Caki2 (cell line): ENCODE results near the gene SLC44A2. TPM values are rescaled to one million over a fixed set of nuclear protein-coding genes. Genes with fewer than 3 reads are reported as not detected.

Source experiments
- DNase-seq: peaks from one replicate; pipeline ENCODE4 v3.0.0-alpha.2; 2015; ENCODE audit warnings: low read depth
- in situ Hi-C: cut with HindIII; loops from 2 replicates; pipeline ENCODE4 v1.10.0; 2016; ENCODE audit warnings: low sequenced_read_pairs, low pct_unique_long_range_greater_than_20kb, mixed read lengths
- total RNA-seq: library from RNA; depleted of rRNA; stranded (reverse); fragments of >200 nt; shearing (Covaris generic); gene quantifications from 2 replicates; pipeline ENCODE4 v1.2.3, GENCODE V29; 2014; ENCODE audit warnings: low replicate concordance

Gene SLC44A2
- total RNA-seq, 1 experiment from 2014 or later, result 7.1 TPM

DNA sequence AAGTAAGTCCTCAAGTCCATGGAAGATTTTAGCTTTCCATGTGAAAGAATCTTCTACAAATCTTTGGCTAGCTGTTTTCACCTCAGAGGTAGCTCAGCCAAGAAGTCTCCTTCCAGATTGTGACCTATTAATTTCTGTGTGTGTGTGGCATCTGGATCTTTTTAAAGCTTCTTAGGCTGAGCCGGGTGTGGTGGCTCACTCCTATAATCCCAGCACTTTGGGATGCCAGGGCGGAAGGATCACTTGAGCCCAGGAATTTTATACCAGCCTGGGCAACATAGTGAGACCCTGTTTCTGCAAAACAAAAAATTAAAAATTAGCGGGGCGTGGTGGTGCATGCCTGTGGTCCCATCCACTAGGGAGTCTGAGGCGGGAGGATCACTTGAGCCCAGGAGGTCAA is 13.4 kb upstream of the SLC44A2 start:
- DNase-seq, result no peak
- in situ Hi-C loops, result no loop called here

GRCh38 chr19:10612499-10613119 is 12.7 kb upstream of the SLC44A2 start:
- in situ Hi-C loops, result no loop called here
- DNase-seq, result no peak

DNA sequence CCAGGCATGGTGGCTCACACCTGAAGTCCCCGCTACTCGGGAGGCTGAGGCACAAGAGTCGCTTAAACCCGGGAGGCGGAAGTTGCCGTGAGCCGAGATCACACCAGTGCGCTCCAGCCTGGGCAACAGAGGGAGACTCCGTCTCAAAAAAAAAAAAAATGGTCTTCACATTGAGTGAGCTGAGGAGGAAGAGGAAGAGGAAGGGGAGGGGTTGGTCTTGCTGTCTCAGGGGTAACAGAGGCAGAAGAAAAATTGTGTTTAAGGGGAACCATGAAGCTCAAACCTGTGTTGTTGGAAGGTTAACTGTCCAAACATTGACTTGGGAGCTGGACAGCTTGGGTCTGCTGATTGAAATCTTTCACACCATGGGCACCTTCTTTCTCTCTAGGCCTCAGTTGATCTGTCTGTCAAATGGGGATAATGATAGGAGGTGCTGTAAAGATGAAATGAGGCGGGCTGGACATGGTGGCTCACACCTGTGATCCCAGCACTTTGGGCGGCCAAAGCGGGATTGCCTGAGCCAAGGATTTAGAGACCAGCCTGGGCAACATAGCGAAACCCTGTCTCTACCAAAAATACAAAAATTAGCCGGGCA is 9.8 kb upstream of the SLC44A2 start:
- no peak for DNase-seq
- in situ Hi-C loops, result no loop called here

GRCh38 chr19:10617409-10618121 is 7.8 kb upstream of the SLC44A2 start:
- in situ Hi-C loops, result no loop called here
- DNase-seq, result no peak

GRCh38 chr19:10618846-10619245 is 6.5 kb upstream of the SLC44A2 start:
- in situ Hi-C loops, result no loop called here
- no peak for DNase-seq

DNA sequence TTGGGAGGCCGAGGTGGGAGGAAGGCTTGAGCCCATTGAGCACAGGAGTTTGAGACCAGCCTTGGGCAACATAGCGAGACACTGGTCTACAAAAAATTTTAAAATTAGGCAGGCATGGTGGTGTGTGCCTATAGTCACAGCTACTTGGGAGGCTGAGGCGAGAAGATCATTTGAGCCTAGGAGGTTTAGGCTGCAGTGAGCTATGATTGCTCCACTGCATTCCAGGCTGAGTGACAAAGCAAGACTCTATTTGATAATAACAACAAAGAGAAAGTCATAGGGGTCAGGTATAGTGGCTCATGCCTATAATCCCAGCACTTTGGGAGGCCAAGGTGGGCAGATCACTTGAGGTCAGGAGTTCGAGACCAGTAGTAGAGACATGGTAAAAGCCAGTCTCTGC is 4.6 kb upstream of the SLC44A2 start:
- in situ Hi-C loops, result no loop called here
- DNase-seq, result no peak

DNA sequence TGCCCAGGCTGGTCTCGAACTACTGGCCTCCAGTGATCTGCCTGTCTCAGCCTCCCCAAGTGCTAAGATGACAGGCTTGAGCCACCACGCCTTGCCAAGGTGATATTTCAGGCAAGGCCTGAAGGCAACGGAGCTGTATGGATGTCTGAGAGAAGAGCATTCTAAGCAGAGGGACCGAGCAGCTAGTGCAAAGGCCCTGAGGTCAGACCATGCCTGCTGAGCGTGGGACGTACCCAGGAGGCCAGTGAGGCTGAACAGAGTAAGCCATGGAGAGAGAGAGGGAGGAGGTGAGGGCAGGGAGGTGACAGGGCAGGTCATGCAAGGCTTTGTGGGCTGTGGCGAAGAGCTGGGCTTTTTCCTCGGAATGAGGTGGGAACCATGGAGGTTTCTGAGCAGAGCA is 3.4 kb upstream of the SLC44A2 start:
- no peak for DNase-seq
- in situ Hi-C loops, result no loop called here

- DNase-seq, result no peak
- in situ Hi-C loops, result no loop called here
Measured at GRCh38 chr19:10624585-10624984, 768 bp upstream of the SLC44A2 start.

GRCh38 chr19:10625762-10626138 is 397 bp downstream of the SLC44A2 start:
- in situ Hi-C loops, result no loop called here
- DNase-seq, result no peak

DNA sequence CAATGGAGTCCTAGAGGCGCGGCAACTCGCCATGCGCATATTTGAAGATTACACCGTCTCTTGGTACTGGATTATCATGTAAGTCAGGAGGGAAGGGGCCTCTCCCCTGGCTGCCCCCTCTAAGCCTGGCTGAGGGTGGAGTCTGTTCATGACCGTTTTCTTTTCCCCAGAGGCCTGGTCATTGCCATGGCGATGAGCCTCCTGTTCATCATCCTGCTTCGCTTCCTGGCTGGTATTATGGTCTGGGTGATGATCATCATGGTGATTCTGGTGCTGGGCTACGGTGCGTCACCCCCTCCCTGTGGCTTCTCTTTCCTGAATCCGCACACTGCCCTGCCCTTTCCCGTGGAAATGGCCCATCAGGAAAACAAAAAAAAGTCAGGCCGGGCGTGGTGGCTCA is 6.5 kb downstream of the SLC44A2 start:
- no peak for DNase-seq
- in situ Hi-C loops, result no loop called here

DNA sequence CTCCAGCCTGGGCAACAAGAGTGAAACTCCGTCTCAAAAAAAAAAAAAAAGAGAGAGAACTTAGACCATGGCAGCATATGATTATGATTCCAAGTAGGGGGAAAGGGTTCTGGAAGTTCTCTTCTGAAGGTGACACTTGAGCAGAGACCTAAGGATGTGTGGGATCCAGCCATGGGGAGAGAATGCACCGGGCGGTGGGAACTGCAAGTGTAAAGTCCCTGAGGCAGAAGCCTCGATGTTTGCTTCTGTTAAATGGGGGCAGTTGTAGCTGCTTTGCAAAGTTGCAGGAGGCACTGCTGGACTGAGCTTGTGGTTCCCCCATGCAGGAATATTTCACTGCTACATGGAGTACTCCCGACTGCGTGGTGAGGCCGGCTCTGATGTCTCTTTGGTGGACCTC is 9.1 kb downstream of the SLC44A2 start:
- DNase-seq, result no peak
- in situ Hi-C loops, result no loop called here

GRCh38 chr19:10634963-10635362 is 9.6 kb downstream of the SLC44A2 start:
- no peak for DNase-seq
- in situ Hi-C loops, result no loop called here

GRCh38 chr19:10636304-10636972 is 11.1 kb downstream of the SLC44A2 start:
- no peak for DNase-seq
- in situ Hi-C loops, result no loop called here

- no peak for DNase-seq
- in situ Hi-C loops, result no loop called here
Measured at GRCh38 chr19:10637894-10638293, 12.5 kb downstream of the SLC44A2 start.

GRCh38 chr19:10639836-10640235 is 14.5 kb downstream of the SLC44A2 start:
- no peak for DNase-seq
- in situ Hi-C loops, result no loop called here

GRCh38 chr19:10640361-10640760 is 15.0 kb downstream of the SLC44A2 start:
- no peak for DNase-seq
- in situ Hi-C loops, result no loop called here

DNA sequence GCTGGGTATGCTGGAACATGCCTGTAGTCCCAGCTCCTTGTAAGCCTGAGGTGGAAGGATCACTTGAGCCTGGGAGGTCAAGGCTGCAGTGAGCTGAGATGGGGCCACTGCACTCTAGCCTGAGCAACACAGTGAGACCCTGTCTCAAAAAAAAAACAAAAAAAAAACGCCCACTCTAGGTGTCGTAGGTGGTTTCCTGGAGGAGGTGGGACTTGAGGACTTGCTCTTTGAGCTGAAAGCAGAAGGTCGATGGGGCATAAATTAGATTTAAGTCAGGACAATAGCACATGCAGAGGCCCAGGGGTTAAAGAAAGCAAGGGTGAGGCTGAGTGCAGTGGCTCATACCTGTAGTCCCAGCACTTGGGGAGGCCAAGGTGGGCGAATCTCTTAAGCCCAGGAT is 15.9 kb downstream of the SLC44A2 start:
- in situ Hi-C loops, result no loop called here
- DNase-seq, result no peak

DNA sequence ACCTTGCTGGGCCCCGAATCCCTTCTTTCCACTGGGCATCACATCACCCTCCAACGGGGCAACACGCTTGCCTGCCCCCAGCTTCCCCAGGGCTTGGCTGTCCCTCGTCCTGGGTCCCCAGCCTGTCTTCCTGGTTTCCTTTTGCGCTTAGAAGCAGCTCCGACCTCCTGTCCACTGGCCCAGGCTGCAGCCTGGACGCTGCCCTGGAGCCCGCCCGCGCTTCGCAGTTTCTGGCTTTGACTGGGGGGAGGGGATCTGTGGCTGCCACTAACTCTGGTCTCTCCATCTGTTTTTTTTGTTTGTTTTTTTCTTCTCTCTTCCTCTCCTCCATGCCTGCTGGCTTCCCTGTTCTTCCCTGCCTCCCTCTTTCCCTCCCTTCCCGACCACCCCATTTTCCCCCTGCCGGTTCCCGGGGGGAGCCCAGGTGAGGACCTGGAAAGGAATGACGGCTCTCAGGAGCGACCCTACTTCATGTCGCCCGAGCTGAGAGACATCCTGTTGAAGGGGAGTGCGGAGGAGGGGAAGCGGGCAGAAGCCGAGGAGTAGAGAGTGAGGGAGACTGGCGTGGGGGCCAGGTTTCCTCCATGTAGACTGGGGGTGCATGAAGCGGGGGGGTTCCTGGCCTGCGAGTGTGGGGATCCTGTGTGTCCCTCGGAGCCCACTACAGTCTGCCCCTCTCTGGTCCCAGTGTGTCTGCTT is 17.3 kb downstream of the SLC44A2 start:
- DNase-seq, result no peak
- in situ Hi-C loops, result no loop called here
